Choroid plexus epithelial cell (primary cell): ENCODE data around the gene UVRAG.
"Not testable (repeated sequence)": the region's sequence is repeated elsewhere in the genome, so short reads cannot be mapped to it uniquely, and the experiment has no call there.

Source experiments
- DNase-seq: peaks from one replicate; pipeline ENCODE4 v3.0.0-alpha.2; 2010; ENCODE audit warnings: low read depth
- H3K4me3 ChIP-seq: 2 replicates; pipeline ENCODE4 v1.5.1; 2011; ENCODE audit warnings: low read depth, mild to moderate bottlenecking, control low read depth, low read length, moderate library complexity
- CTCF ChIP-seq: conservative IDR thresholded peaks from 2 replicates; pipeline ENCODE4 v1.5.1; 2011; ENCODE audit warnings: low read depth, mild to moderate bottlenecking, control low read depth, inconsistent platforms, low read length, moderate library complexity

UVRAG gene

GRCh38 chr11:75867778-75868374 is 52.9 kb downstream of the UVRAG start:
- peak; percentile 76 for DNase-seq
- TF ChIP-seq CTCF, result peak; percentile 63
- no peak overlapping the region for H3K4me3 ChIP-seq

GRCh38 chr11:75868990-75869389 is 54.0 kb downstream of the UVRAG start:
- DNase-seq, result no peak
- H3K4me3 ChIP-seq, result no peak overlapping the region
- no peak for TF ChIP-seq CTCF

- no peak for TF ChIP-seq CTCF
- H3K4me3 ChIP-seq, result no peak overlapping the region
- DNase-seq, result no peak
Measured at GRCh38 chr11:75869661-75870455, 54.8 kb downstream of the UVRAG start.

- no peak for TF ChIP-seq CTCF
- H3K4me3 ChIP-seq, result no peak overlapping the region
- no peak for DNase-seq
Measured at GRCh38 chr11:75872887-75873416, 57.9 kb downstream of the UVRAG start.

- no peak for TF ChIP-seq CTCF
- no peak for DNase-seq
- no peak overlapping the region for H3K4me3 ChIP-seq
Measured at GRCh38 chr11:75873417-75874221, 58.6 kb downstream of the UVRAG start.

GRCh38 chr11:75874684-75875341 is 59.8 kb downstream of the UVRAG start:
- TF ChIP-seq CTCF, result no peak

GRCh38 chr11:75877327-75877726 is 62.3 kb downstream of the UVRAG start:
- not testable (repeated sequence) for H3K4me3 ChIP-seq

More at GRCh38 chr11:75874684-75875341, 59.8 kb downstream of the UVRAG start:
- no peak overlapping the region for H3K4me3 ChIP-seq
- no peak for DNase-seq

GRCh38 chr11:75877931-75878330 is 62.9 kb downstream of the UVRAG start:
- not testable (repeated sequence) for DNase-seq

More at GRCh38 chr11:75877327-75877726, 62.3 kb downstream of the UVRAG start:
- DNase-seq, result not testable (repeated sequence)

More at GRCh38 chr11:75877931-75878330, 62.9 kb downstream of the UVRAG start:
- not testable (repeated sequence) for H3K4me3 ChIP-seq
